ENCODE results near the gene DRD2. TPM values are rescaled to one million over a fixed set of nuclear protein-coding genes. Genes with fewer than 3 reads are reported as not detected.

The DRD2 gene
- total RNA-seq, 2 donors from 2014 or later = 0.26 TPM; not detected in 1

- Histone ChIP-seq H3K36me3 (replicated peaks in 1 of 2; ENCODE audit: insufficient read depth in 1 of 2, low read depth in 2 of 2) (no peaks in the 10 kb centered on the region), H3K4me3 (no peak overlapping the region), H3K9me3 (no peaks in the 10 kb centered on the region), H3K27ac (no peak overlapping the region), H3K4me1 (no peaks in the 10 kb centered on the region), H3K27me3 (no peaks in the 10 kb centered on the region)
- ATAC-seq = no peak
- TF ChIP-seq POLR2A (IDR thresholded peaks at IDR 0.05) = no peak
- no peak for TF ChIP-seq CTCF (IDR thresholded peaks at IDR 0.05)
- intact Hi-C loops (cut with DNase I) = no loop called here
- no peak for DNase-seq
- 55 to 57% methylated on average over 7 of the region's 7 CpGs for WGBS, 2 donors
Observed at GRCh38 chr11:113377681-113378412, 97.4 kb downstream of the DRD2 start.

DNA sequence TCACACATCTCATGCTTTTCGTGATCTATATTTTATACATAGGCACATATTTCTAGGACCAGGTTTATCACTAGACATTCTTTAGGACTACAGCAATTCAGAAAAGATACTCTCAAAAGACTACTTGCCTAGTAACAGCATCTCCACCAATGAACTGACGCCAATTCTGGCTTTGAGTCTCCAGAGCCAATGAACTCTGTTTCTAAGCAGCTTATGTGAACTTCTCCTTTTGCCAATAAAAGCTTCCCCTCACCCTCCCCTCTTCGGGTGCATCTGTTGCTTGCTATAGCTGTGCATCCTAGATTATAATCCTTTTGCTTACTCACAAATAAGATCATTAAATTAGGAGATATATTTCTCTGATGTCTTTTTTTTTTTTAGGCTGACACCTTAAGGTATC is 99.0 kb downstream of the DRD2 start:
- no peaks in the 10 kb centered on the region for H3K36me3 ChIP-seq (replicated peaks in 1 of 2; ENCODE audit: insufficient read depth in 1 of 2, low read depth in 2 of 2)
- no peak overlapping the region for H3K4me3 ChIP-seq
- H3K4me1 ChIP-seq = no peaks in the 10 kb centered on the region
- DNase-seq (no peak), ATAC-seq (no peak)
- intact Hi-C loops (cut with DNase I) = no loop called here
- WGBS, 2 donors = 55 to 72% methylated on average over 3 of the region's 3 CpGs
- no peaks in the 10 kb centered on the region for H3K9me3 ChIP-seq
- no peaks in the 10 kb centered on the region for H3K27me3 ChIP-seq
- no peak overlapping the region for H3K27ac ChIP-seq
- TF ChIP-seq POLR2A (IDR thresholded peaks at IDR 0.05) = no peak
- TF ChIP-seq CTCF (IDR thresholded peaks at IDR 0.05) = no peak

DNA sequence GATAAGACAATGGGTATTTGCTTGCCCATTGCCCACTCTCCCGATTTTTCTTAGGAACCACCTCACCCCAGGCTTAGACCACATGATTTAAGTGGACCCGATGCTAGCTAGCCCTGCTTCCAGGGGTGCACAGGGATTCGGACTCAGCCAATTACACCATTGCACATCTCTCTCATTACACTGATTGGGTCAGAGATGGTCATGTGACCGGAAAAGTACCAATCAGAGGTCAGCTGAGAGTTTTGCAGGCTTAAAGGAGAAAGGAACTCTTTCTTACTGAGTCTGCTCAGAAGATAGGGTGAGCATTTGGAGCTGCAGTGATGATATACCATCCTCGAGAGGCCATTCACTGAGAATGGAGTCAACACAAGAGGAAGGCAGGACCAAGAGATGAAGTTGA is 99.8 kb downstream of the DRD2 start:
- 81 to 87% methylated on average over 5 of the region's 5 CpGs for WGBS, 2 donors
- H3K36me3 ChIP-seq (replicated peaks in 1 of 2; ENCODE audit: insufficient read depth in 1 of 2, low read depth in 2 of 2) = no peaks in the 10 kb centered on the region
- H3K27me3 ChIP-seq = no peaks in the 10 kb centered on the region
- TF ChIP-seq CTCF (IDR thresholded peaks at IDR 0.05) (no peak), POLR2A (IDR thresholded peaks at IDR 0.05) (no peak)
- H3K9me3 ChIP-seq = no peaks in the 10 kb centered on the region
- no peaks in the 10 kb centered on the region for H3K4me1 ChIP-seq
- ATAC-seq (no peak), DNase-seq (no peak)
- intact Hi-C loops (cut with DNase I) = no loop called here
- no peak overlapping the region for H3K4me3 ChIP-seq
- no peak overlapping the region for H3K27ac ChIP-seq

- DNase-seq (no peak), ATAC-seq (no peak)
- no peak overlapping the region for H3K4me3 ChIP-seq
- no peaks in the 10 kb centered on the region for H3K27me3 ChIP-seq
- H3K36me3 ChIP-seq (replicated peaks in 1 of 2; ENCODE audit: insufficient read depth in 1 of 2, low read depth in 2 of 2) = no peaks in the 10 kb centered on the region
- TF ChIP-seq CTCF (IDR thresholded peaks at IDR 0.05) = no peak
- no peak for TF ChIP-seq POLR2A (IDR thresholded peaks at IDR 0.05)
- no peaks in the 10 kb centered on the region for H3K4me1 ChIP-seq
- intact Hi-C loops (cut with DNase I) = no loop called here
- no peak overlapping the region for H3K27ac ChIP-seq
- no peaks in the 10 kb centered on the region for H3K9me3 ChIP-seq
- 81 to 86% methylated on average over 10 of the region's 10 CpGs for WGBS, 2 donors
Observed at GRCh38 chr11:113373981-113374560, 101.1 kb downstream of the DRD2 start.

- no peak for TF ChIP-seq CTCF (IDR thresholded peaks at IDR 0.05)
- no peak for TF ChIP-seq POLR2A (IDR thresholded peaks at IDR 0.05)
- ATAC-seq = no peak
- no peak for DNase-seq
- WGBS, 2 donors = 91 to 92% methylated on average over 3 of the region's 3 CpGs
- Histone ChIP-seq H3K27ac (no peak overlapping the region), H3K27me3 (no peaks in the 10 kb centered on the region), H3K36me3 (replicated peaks in 1 of 2; ENCODE audit: insufficient read depth in 1 of 2, low read depth in 2 of 2) (no peaks in the 10 kb centered on the region), H3K9me3 (no peaks in the 10 kb centered on the region), H3K4me1 (no peaks in the 10 kb centered on the region), H3K4me3 (no peak overlapping the region)
- intact Hi-C loops (cut with DNase I) = no loop called here
Observed at GRCh38 chr11:113373306-113373705, 101.9 kb downstream of the DRD2 start.

Data from body of pancreas (tissue), 4 donors.